ENCODE results near the gene EYS.
A peak's percentile ranks its signal among the peaks of the same experiment; 100 is the strongest.

Gene EYS

DNA sequence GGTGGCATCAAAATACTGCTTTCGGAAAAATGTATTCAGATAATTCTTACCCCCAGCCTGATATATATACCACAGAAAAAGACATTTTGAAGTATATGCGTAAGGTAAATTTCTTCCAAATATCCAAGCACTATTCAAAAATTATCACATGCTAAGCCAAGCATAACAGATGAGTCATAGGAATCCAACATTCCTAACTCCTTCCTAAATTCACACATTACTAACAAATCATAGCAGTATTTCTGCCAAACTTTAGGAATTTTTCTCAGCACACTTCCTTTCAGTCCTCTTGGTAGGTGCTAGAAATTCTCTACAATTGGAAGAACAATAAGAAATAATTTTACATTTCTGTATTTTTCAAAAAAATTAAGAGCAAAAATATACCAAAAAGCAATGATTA, 417.5 kb downstream of the EYS start:
- TF ChIP-seq, protein P1, sequence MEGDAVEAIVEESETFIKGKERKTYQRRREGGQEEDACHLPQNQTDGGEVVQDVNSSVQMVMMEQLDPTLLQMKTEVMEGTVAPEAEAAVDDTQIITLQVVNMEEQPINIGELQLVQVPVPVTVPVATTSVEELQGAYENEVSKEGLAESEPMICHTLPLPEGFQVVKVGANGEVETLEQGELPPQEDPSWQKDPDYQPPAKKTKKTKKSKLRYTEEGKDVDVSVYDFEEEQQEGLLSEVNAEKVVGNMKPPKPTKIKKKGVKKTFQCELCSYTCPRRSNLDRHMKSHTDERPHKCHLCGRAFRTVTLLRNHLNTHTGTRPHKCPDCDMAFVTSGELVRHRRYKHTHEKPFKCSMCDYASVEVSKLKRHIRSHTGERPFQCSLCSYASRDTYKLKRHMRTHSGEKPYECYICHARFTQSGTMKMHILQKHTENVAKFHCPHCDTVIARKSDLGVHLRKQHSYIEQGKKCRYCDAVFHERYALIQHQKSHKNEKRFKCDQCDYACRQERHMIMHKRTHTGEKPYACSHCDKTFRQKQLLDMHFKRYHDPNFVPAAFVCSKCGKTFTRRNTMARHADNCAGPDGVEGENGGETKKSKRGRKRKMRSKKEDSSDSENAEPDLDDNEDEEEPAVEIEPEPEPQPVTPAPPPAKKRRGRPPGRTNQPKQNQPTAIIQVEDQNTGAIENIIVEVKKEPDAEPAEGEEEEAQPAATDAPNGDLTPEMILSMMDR (conservative IDR thresholded peaks at IDR 0.05) = no peak
- TF ChIP-seq ZFX (IDR thresholded peaks at IDR 0.05) = no peak
- no peak overlapping the region for H3K27ac ChIP-seq

DNA sequence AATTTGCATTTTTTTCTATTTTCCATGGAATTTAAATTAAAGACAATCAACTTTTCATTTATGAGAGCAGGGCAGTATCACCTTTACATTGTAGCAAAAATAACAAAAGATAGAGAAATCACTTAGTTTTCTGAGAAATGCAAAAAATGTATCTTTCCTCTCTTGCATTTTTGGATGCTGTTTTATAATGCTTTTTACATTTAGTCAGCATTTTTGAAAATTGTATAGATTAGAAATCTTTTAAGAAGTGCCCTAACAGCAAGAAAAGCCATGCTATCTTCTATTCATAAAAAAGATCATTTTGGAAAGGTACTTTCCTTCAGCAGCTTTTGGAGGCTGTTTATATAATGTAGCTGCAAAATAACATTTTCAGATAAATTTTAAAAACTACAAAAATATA, 421.8 kb downstream of the EYS start:
- H3K27ac ChIP-seq = no peak overlapping the region
- no peak for TF ChIP-seq ZFX (IDR thresholded peaks at IDR 0.05)
- TF ChIP-seq, protein P1 (conservative IDR thresholded peaks at IDR 0.05) = no peak

DNA sequence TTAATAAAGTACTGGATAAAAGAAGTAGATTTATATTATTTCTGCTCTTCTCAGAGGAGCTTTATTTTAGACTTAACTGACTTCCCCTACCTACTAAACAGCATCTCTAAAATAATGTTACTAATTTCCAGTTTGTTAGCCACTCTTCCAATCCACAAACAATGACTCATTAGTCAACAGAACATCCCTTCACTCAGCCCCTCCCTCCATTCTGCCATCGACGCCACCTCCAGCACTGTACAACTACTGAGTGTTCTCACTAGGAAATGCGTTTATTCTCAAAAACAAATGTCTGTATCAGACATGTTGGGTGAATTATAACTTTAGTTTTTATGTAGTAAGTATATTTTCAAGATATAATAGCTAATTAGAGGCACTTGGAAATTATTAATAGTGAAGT, 427.0 kb downstream of the EYS start:
- no peak for TF ChIP-seq ZFX (IDR thresholded peaks at IDR 0.05)
- TF ChIP-seq, protein P1 (conservative IDR thresholded peaks at IDR 0.05) = no peak
- H3K27ac ChIP-seq = no peak overlapping the region

DNA sequence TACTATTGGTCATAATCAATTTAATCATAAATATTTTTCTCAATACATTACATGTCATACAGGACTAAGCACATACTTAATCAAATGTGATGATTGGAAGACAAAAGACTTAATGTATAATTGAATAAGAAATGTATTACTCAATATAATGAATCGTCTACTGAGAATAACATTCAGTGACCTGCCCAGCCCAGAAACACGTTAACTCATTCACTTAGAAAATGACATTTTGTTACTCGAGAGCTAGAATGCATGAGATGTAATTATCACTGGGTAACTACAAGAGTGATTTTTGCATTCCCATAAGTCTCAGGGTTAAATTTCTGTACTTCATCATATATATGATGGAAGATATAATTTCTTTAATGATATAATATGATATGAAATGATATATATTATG, 444.8 kb downstream of the EYS start:
- no peak overlapping the region for H3K27ac ChIP-seq
- TF ChIP-seq ZFX (IDR thresholded peaks at IDR 0.05) = no peak
- TF ChIP-seq, protein P1 (conservative IDR thresholded peaks at IDR 0.05) = no peak

DNA sequence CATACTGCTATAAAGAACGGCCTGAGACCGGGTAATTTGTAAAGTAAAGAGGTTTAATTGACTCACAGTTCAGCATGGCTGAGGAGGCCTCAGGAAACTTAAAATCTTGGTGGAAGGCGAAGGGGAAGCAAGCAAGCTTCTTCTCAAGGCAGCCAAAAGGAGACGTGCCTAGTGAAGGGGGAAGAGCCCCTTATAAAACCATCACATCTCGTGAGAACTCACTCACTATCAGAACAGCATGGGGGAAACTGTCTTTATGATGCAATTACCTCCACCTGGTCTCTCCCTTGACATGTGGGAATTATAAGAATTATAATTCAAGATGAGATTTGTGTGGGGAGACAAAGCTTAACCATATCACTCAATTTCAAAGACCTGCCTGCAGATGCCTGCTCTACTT, 447.0 kb downstream of the EYS start:
- H3K27ac ChIP-seq = no peak overlapping the region
- no peak for TF ChIP-seq ZFX (IDR thresholded peaks at IDR 0.05)
- TF ChIP-seq, protein P1 (conservative IDR thresholded peaks at IDR 0.05) = no peak

DNA sequence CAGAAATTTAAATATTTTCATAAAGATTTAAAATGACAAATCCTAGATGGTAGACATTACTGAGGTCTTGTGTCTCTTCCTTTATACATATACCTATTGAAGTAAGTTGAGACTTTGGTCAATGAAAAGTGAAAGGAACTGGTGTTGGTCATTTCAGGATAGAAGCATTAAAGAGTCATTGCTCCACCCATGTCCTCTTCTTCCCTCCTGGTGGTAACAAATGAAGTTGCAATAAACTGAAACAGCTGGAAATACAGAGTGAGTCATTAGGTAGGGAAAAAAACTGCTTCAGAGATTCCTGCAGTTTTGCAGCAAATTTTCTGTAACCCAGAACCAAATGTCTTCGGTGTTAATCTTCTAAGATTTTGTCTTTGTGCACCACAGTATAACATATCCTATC, 448.0 kb downstream of the EYS start:
- no peak for TF ChIP-seq ZFX (IDR thresholded peaks at IDR 0.05)
- TF ChIP-seq, protein P1 (conservative IDR thresholded peaks at IDR 0.05) = peak; percentile 21

DNA sequence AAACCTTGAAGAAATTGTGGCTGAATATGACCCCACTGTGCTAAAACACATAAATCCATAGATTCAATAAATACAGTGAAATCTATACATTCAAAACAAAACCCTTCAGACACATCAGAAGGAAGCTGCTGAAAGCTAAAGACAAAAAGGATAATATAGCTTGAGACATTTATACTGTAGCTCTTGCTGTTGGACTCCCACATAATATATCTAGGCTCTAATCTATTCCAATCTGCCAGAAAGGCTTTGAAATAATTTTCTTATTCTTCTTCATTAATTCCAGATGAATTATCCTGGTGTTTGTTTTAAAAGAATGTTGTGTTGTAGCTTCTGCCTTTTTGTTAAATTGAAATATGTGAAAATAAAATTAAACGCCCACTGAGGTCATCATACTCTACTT, 454.0 kb downstream of the EYS start:
- H3K27ac ChIP-seq = no peak overlapping the region
- TF ChIP-seq, protein P1 (conservative IDR thresholded peaks at IDR 0.05) = no peak

More for the DNA sequence above, 448.0 kb downstream of the EYS start:
- no peak overlapping the region for H3K27ac ChIP-seq

Data from C4-2B (cell line).